CD14-positive monocyte (primary cell): Measurements from ENCODE around the gene GRID2. TPM values are rescaled to one million over a fixed set of nuclear protein-coding genes. Genes with fewer than 3 reads are reported as not detected.

Source experiments
- DNase-seq, 3 donors: peaks; one replicate each; pipeline ENCODE4 v3.0.0-alpha.2; 2011 to 2022
- H2AFZ ChIP-seq: 2 replicates; pipeline ENCODE4 v1.6.0; 2012; ENCODE audit warnings: mild to moderate bottlenecking, low read depth, low read length, inconsistent platforms; ENCODE audit not compliant: insufficient read depth, poor library complexity, severe bottlenecking
- H3K27ac ChIP-seq, 2 donors: 1 replicate in 1 of 2; 2 replicates in 1 of 2; pipeline ENCODE4 v1.5.1; 2012 to 2013; ENCODE audit warnings: low read length in 2 of 2, control low read depth in 1 of 2, inconsistent platforms in 1 of 2, low read depth in 1 of 2, mild to moderate bottlenecking in 1 of 2
- H3K27me3 ChIP-seq, 2 donors: one replicate each; pipeline versions ENCODE4 v1.6.0 to v1.6.1; 2011 to 2013; ENCODE audit warnings: low read length in 2 of 2; ENCODE audit not compliant: control insufficient read depth in 2 of 2, insufficient read depth in 2 of 2
- H3K36me3 ChIP-seq, 2 donors: replicated peaks in 1 of 2; 1 replicate in 1 of 2; 2 replicates in 1 of 2; pipeline versions ENCODE4 v1.5.1 to v1.6.1; 2012 to 2013; ENCODE audit warnings: low read length in 2 of 2, control low read depth in 1 of 2, inconsistent platforms in 1 of 2, mild to moderate bottlenecking in 1 of 2; ENCODE audit not compliant: insufficient read depth in 2 of 2, control insufficient read depth in 1 of 2
- H3K4me1 ChIP-seq, 2 donors: 1 replicate in 1 of 2; 2 replicates in 1 of 2; pipeline versions ENCODE4 v1.5.1 to v1.6.1; 2012 to 2013; ENCODE audit warnings: low read length in 2 of 2, control low read depth in 1 of 2, inconsistent platforms in 1 of 2, mild to moderate bottlenecking in 1 of 2, moderate library complexity in 1 of 2; ENCODE audit not compliant: insufficient read depth in 2 of 2, control insufficient read depth in 1 of 2
- H3K4me2 ChIP-seq: replicated peaks from 2 replicates; pipeline ENCODE3; 2012; ENCODE audit warnings: low read length, moderate library complexity, mild to moderate bottlenecking; ENCODE audit not compliant: poor library complexity, severe bottlenecking; ENCODE audit errors: extremely low read depth
- H3K4me3 ChIP-seq, 3 experiments: fragments of 200-600 bp in 1 of 3; sonication (generic) in 1 of 3; replicated peaks in 1 of 3; 1 replicate in 2 of 3; 2 replicates in 1 of 3; pipeline ENCODE4 v1.5.1; 2011 to 2013; ENCODE audit warnings: low read length in 3 of 3, mild to moderate bottlenecking in 3 of 3, control low read depth in 2 of 3, low read depth in 2 of 3, inconsistent platforms in 1 of 3, moderate library complexity in 1 of 3
- H3K79me2 ChIP-seq: 2 replicates; pipeline ENCODE4 v1.6.0; 2012; ENCODE audit warnings: mild to moderate bottlenecking, control low read depth, inconsistent platforms, low read length, moderate library complexity; ENCODE audit not compliant: insufficient read depth
- H3K9ac ChIP-seq: 2 replicates; pipeline ENCODE4 v1.6.0; 2017; ENCODE audit warnings: low read length, mild to moderate bottlenecking; ENCODE audit not compliant: insufficient read depth, poor library complexity, severe bottlenecking
- H3K9me3 ChIP-seq, 2 donors: replicated peaks in 1 of 2; 1 replicate in 1 of 2; 2 replicates in 1 of 2; pipeline versions ENCODE4 v1.5.1 to v1.6.1; 2012 to 2013; ENCODE audit warnings: low read length in 2 of 2, control low read depth in 1 of 2; ENCODE audit not compliant: control insufficient read depth in 1 of 2, insufficient read depth in 1 of 2
- H4K20me1 ChIP-seq: 2 replicates; pipeline ENCODE4 v1.6.0; 2012; ENCODE audit warnings: mild to moderate bottlenecking, low read length, control low read depth, moderate library complexity; ENCODE audit not compliant: insufficient read depth
- H3K27ac Mint-ChIP-seq, 7 donors: one replicate each; pipeline ENCODE4 v1.8.0; 2020; ENCODE audit warnings: mild to moderate bottlenecking in 7 of 7, mixed read lengths in 7 of 7, moderate library complexity in 6 of 7, inconsistent platforms in 2 of 7
- H3K27me3 Mint-ChIP-seq, 3 donors: one replicate each; pipeline ENCODE4 v1.8.0; 2021 to 2022; ENCODE audit warnings: low read depth in 3 of 3, mild to moderate bottlenecking in 3 of 3, mixed read lengths in 3 of 3, moderate library complexity in 3 of 3, inconsistent platforms in 1 of 3
- H3K36me3 Mint-ChIP-seq, 2 donors: one replicate each; pipeline ENCODE4 v1.8.0; 2020; ENCODE audit warnings: mixed read lengths in 2 of 2, inconsistent platforms in 1 of 2, mild to moderate bottlenecking in 1 of 2
- H3K4me1 Mint-ChIP-seq: one replicate; pipeline ENCODE4 v1.8.0; 2020; ENCODE audit warnings: mild to moderate bottlenecking, mixed read lengths
- H3K4me3 Mint-ChIP-seq, 2 donors: one replicate each; pipeline ENCODE4 v1.8.0; 2020; ENCODE audit warnings: mild to moderate bottlenecking in 2 of 2, mixed read lengths in 2 of 2, moderate library complexity in 1 of 2
- H3K9me3 Mint-ChIP-seq, 7 donors: one replicate each; pipeline ENCODE4 v1.8.0; 2020 to 2022; ENCODE audit warnings: mixed read lengths in 7 of 7, mild to moderate bottlenecking in 6 of 7, moderate library complexity in 6 of 7, inconsistent platforms in 2 of 7
- CTCF ChIP-seq: fragments of 200-600 bp; IDR thresholded peaks from one replicate; pipeline ENCODE4 v1.8.0; 2022; ENCODE audit warnings: antibody characterized with exemption, mild to moderate bottlenecking
- whole genome bisulfite sequencing: methylation state at CpG from one replicate; pipeline ENCODE4 v1.1.5; 2013; ENCODE audit warnings: missing lambda C conversion rate; ENCODE audit not compliant: insufficient coverage; 5-methylcytosine and 5-hydroxymethylcytosine counted together
- intact Hi-C, 2 donors: fragments of 100-400 bp; cut with micrococcal nuclease; formaldehyde crosslinking; loops; one replicate each; pipeline versions ENCODE4 v1.15.0 to v1.15.1; 2023
- polyA plus RNA-seq, 3 donors: library from polyadenylated mRNA; depleted of rRNA in 1 of 3; unstranded in 2 of 3; stranded (reverse) in 1 of 3; fragments of 300-500 nt in 2 of 3; fragments of >200 nt in 1 of 3; fragmentation: Illumina TruSeq in 2 of 3; gene quantifications; 1 replicate in 2 of 3; 2 replicates in 1 of 3; pipeline ENCODE4 v1.2.3, GENCODE V29; 2012 to 2021

The GRID2 gene
- polyA plus RNA-seq, 3 donors: not detected

DNA sequence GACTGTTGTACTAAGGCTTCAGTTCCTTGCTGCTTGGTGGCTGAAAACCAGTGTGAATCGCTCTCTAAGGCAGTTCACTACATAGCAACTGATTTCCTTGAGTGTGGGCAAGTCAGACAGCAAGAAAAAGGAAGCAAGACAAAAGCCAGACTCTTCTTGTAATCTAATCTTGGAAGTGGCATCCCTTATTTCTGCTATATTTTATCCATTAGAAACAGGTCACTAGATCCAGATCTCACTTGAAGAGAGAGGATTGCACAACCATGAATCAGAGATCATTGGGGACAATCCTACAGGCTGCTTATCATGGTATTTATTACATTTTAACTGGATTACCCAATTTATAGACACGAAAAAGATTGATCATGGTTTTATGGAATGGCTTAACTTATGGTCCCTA lies 684.5 kb downstream of the GRID2 start:
- H3K27ac ChIP-seq: no peak overlapping the region
- no peak for TF ChIP-seq CTCF
- 78% methylated on average over 1 of the region's 2 CpGs for WGBS
- H3K9me3 Mint-ChIP-seq: peaks cover 0 to 4% (median 0%) of the 10 kb centered on the region in 7 donors
- no peak overlapping the region for H3K9ac ChIP-seq
- no peak overlapping the region for H3K4me3 ChIP-seq
- H3K4me1 ChIP-seq: no peaks in the 10 kb centered on the region
- DNase-seq: no peak
- no peaks in the 10 kb centered on the region for H3K27me3 Mint-ChIP-seq
- H3K4me1 Mint-ChIP-seq: no peaks in the 10 kb centered on the region
- H3K27me3 ChIP-seq: no peaks in the 10 kb centered on the region
- no peaks in the 10 kb centered on the region for H3K79me2 ChIP-seq
- H2AFZ ChIP-seq: no peak overlapping the region
- no peak overlapping the region for H3K4me2 ChIP-seq
- H4K20me1 ChIP-seq: no peaks in the 10 kb centered on the region
- peaks cover 0 to 4% of the 10 kb centered on the region in 2 donors for H3K9me3 ChIP-seq
- no peaks in the 10 kb centered on the region for H3K36me3 ChIP-seq
- H3K27ac Mint-ChIP-seq: no peak overlapping the region
- no peak overlapping the region for H3K4me3 Mint-ChIP-seq
- no peaks in the 10 kb centered on the region for H3K36me3 Mint-ChIP-seq
- intact Hi-C loops: no loop called here

GRCh38 chr4:92992758-92993157 lies 689.0 kb downstream of the GRID2 start:
- TF ChIP-seq CTCF: no peak
- no peak overlapping the region for H3K4me3 Mint-ChIP-seq

More at GRCh38 chr4:92992758-92993157, 689.0 kb downstream of the GRID2 start:
- H3K27me3 ChIP-seq: no peaks in the 10 kb centered on the region
- H2AFZ ChIP-seq: no peak overlapping the region
- WGBS: 83% methylated on average over 2 of the region's 4 CpGs
- H3K4me1 ChIP-seq: no peaks in the 10 kb centered on the region
- Mint-ChIP-seq H3K27me3 (no peaks in the 10 kb centered on the region), H3K9me3 (peaks cover 0 to 6% (median 0%) of the 10 kb centered on the region in 7 donors), H3K27ac (no peak overlapping the region), H3K4me1 (no peaks in the 10 kb centered on the region), H3K36me3 (no peaks in the 10 kb centered on the region)
- intact Hi-C loops: no loop called here
- H3K27ac ChIP-seq: no peak overlapping the region
- H3K4me2 ChIP-seq: no peak overlapping the region
- no peaks in the 10 kb centered on the region for H4K20me1 ChIP-seq
- no peak overlapping the region for H3K4me3 ChIP-seq
- no peaks in the 10 kb centered on the region for H3K36me3 ChIP-seq
- no peak overlapping the region for H3K9ac ChIP-seq
- no peaks in the 10 kb centered on the region for H3K9me3 ChIP-seq
- DNase-seq: no peak
- no peaks in the 10 kb centered on the region for H3K79me2 ChIP-seq
